Inflammatory macrophage treated with lipopolysaccharide for 4 hours (primary cell): Measurements from ENCODE around the gene CLEC16A.

ENCODE experiments used
- DNase-seq: peaks from one replicate; pipeline ENCODE4 v3.0.0-alpha.2; 2020

CLEC16A gene

DNA sequence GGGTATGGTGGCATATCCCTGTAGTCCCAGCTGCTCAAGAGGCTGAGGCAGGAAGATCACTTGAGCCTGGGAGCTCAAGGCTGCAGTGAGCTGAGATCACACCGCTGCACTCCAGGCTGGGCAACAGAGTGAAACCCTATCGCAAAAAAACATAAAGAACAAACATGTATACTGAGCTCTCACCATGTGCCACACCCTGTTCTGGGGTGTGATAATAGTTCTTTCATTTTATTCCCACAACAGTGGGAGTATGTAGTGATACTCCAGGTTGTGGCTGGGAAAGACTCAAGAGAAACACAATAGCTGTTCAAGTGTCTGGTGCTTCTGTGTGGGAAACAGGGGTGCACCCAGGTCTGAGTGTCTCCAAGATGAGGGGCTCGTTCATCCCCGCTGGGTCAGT lies 221.0 kb downstream of the CLEC16A start:
- no peak for DNase-seq

DNA sequence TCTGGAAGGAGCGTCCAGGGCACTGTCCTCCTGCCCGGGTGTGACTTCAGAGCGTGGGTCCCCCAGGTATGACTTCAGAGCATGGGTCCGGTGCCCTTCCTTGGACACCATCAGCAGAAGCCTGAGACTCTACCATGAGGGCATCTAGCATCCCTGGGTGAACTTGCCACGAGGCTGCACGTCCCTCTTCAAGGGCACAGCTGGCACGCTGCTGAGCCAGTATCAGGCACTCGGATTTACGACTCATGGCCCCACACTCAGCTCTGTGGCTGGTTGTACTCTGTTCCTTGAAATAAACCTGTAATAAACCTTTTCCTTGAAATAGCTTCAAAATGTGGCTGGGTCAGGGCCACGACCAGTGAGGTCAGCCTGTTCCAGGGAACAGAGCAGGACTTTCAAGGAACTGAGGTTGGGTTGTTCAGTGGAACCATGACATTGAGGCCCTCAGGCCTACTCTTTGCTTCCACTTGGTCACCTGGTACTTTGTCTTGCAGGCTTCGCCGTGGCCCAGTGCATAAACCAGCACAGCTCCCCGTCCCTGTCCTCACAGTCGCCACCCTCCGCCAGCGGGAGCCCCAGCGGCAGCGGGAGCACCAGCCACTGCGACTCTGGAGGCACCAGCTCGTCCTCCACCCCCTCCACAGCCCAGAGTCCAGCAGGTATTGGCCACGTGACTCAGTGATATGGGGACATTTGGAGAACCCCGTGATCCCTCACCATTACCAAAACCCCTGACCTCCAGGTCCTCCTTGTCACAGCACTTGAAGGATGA lies 221.7 kb downstream of the CLEC16A start:
- DNase-seq = no peak

DNA sequence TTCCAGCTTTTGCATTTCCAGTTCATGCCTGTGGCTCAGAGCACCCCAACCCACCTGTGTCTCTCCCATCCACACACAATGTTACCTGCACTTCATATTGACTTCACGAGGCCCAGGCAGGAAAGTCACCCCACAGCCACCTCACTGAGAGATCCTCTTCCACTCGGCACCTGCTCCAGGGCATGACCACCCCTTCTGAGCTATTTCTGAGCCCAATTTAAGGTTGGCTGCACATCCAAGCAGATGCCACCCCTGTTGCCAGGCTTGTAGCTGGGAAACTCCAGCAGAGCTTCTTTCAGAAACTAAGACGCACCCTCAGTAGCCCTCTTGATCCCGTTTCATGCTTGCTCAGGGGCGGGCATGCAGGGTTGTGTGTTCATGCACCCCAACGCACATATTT lies 223.2 kb downstream of the CLEC16A start:
- DNase-seq = no peak

DNA sequence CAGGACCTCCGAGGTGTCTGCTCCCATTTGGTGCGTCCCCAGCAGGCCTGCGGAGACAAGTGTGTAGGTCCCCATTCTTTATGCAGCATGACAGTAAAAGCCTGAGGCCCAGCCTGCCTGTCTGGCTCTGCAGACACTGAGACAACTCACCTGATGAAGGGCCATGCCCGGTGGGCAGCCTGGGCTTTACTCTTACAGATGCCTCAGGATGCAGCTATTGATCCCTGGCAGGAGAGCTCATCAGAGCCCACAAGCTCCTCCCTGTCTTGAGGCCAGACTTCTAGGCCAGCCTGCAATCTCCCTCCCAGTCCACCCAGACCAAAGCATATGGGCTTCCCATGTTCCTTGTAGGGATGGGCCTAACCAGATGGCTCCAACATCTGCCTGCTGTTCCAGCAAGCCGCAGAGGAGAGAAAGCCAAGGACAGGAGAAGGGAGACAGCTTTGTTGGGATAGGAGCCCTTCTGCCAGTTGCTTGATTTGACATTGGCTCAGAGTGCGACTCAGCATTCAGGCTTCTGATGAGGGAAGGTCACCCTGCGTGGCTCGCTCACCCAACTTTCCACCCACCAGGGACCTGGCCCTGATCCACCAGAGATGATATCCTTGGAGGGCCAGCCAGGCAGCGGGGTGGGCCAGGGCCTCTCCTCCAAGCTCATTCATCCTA lies 224.2 kb downstream of the CLEC16A start:
- DNase-seq = no peak

DNA sequence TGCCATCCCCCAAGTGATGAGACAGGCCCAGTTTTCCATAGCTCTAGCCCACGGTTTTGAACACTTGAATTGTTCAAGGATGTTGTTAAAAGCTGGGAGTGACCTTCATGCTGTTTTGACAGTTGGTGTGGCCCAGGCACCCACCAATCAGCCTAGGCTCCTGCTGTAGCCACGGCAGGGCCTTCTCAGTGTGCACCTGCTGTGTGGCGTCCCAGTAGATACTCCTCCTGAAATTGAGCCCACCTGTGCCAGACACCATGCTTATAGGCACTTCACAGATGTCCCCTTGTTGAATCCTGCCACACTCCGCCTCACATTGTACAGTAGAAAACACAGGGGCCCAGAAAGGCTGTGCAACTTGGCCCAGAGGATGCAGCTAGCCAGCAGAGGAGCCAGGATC lies 225.3 kb downstream of the CLEC16A start:
- no peak for DNase-seq

DNA sequence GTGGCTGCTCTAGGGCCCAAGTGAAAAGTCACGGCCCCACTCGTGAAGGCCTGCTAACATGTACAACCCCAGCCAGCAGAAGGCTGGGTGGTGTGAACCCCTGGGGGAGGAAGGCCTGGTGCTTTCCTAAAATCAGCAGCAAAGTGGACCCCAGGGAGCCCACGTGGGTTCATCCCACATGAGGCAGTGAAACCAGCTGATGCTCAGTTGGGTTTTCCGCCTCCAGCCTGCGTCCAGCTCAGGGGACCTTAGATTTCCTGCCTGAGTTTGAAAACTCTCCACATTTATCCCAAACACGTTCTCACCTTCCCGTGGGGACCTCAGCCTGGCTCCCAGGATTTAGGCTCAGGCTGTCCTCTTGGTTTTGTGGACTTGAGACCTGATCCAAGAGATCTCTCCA lies 225.8 kb downstream of the CLEC16A start:
- no peak for DNase-seq

DNA sequence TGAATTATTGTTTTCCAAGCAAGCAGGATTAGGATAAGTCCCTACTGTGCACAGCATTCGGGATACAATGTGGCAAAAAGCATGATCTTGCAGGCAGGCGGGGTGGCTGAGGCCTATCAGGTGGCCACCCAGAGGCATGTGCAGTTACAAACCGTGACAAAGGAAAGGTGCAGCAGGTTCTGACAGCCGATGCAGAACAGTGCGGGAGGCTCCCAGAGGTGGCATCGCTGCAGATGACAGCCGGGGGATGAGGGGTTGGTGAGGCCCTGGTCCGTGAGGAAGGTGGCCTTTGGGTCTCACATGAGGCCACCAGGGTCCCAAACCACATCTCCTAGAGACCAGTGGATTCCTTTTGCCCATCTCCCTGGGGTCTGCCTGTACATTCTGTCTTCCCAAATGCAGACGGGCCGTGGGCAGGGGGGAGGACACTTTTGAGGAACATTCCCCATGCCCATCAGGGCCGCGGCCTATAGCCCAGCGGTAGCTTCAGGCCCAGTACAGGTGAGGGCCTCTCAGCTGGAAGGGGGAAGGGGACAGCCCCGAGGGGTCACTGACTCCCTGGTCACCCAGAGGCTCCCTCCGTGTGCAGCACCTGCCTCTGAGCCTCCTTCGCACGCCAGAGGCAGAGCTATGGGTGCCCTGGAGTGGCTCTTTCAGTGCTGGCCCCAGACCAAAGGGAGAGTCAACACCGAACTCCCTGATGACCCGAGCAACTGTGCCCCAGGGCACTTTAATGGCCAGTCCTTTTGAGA lies 226.5 kb downstream of the CLEC16A start:
- no peak for DNase-seq

DNA sequence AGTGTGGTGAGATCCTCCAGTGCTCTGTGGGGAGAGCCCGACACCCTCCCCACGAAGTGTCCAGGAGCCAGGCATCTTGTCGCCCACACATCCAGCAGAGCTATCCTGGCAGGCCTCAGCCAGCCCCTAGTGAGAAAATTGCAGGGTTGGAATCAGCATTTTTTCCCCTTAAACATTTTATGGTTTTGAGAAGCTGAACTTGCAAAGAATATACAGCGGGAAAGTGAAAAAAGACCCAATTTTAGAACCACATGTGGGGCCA lies 227.0 kb downstream of the CLEC16A start:
- no peak for DNase-seq

DNA sequence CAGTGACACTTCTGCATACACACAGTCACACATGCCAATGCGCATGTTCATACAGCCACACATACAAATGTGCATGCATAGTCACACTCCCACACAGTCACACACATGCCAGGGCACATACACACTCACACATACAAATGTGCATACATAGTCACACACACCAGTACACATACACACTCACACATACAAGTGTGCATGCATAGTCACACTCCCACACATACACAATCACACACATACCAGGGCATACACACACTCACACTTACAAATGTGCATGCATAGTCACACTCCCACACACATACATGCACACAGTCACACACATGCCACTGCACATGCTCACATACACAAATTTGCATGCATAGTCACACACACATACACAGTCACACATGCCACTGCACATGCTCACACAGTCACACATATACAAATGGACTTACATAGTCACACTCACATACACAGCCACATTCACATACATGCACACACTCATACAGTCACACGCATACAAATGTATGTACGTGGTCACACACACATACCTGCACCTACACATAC lies 227.5 kb downstream of the CLEC16A start:
- DNase-seq = no peak

DNA sequence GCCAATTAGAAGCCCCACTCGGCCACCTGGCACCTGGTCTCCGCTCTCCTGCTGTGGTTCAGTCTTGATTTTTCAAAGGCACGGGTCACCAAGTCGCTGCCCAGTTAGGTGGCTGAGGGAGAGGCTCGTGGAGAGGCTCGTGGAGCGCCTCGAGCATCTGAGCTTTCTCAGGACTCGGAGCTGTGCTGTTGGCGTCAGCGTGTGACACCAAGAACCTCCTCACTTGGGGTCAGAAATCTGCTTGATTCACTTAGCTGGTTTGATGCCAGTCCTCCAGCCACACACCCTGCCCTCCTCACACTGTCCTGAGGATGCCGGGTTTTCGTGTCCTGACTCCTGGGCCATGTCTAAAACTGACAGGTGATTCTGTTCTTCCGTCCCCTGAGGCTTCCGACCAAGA lies 229.1 kb downstream of the CLEC16A start:
- no peak for DNase-seq

DNA sequence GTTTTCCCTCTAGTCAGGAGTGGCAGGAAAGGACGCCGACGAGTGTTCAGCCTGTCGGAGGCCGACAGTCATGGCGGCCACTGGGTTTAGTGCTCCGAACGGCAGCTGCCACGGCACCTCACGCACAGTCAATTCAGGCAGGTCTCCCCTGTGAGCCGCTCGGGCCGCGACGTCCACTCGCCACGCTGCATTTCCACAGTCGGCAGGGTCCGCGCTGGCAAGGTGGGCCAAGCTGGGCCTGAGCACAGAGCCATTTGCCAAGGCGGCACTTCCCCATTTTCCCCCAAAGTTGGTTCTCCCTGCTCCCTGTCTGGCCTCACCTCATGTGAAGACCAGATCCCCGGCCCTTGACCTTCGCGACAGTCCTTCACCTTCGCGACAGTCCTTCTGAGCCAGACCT lies 229.8 kb downstream of the CLEC16A start:
- DNase-seq = no peak

DNA sequence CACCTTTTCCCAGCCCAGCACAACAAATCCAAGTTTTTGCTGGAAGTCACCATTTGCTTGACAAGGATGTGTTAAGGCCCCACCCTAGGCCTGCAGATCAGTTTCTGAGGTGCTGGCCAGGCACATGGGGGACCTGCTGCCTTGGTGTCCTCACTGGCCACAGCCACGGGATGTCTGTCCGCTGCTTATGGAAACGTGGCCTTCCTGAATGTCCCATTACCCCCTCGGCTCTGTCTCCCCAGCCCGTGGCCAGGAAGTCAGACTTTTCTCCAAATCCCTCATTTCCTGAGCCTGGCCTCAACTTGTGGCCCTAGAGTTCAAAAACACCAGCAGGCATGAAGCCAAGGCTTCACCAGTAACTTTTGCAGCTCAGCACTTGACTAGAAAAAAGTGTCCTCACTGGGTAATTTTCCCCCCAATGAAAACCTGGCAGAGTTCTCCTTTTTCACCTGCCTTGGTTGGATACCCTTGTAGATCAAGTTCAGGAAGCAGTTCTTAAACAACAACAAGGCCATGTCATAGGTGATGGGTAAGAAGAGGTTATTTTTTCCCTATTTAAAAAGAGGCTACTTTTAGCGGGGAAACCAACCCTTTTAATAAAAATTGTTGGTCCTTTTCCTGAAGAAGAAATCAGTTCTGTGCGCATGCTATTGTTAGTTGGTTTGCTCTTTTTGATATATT lies 230.9 kb downstream of the CLEC16A start:
- no peak for DNase-seq

DNA sequence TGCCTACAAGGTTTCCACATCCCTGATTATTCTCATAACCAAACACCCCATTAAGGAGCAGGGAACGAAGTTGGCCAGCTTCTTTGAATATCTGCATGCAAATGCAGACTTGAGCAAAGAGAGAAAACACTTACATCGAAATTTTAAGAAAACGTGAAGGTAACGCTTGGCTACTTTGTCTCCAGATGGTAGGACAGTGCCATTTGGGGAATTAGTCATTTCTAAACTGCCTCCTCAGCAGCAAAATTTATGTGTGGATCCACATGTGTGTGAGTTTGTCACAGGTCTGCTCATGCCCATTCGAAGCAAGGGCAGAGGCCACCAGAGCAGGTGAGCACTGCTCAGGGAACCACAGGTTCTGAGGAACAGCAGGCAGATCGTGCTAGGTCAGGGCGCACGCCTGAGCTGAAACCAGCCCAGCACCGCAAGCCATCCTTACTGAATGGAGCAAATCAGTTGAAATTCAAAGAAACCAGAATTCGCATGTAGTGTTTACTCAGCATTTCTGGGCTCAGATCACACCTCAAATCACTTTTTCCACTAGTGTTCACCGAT lies 231.5 kb downstream of the CLEC16A start:
- no peak for DNase-seq

DNA sequence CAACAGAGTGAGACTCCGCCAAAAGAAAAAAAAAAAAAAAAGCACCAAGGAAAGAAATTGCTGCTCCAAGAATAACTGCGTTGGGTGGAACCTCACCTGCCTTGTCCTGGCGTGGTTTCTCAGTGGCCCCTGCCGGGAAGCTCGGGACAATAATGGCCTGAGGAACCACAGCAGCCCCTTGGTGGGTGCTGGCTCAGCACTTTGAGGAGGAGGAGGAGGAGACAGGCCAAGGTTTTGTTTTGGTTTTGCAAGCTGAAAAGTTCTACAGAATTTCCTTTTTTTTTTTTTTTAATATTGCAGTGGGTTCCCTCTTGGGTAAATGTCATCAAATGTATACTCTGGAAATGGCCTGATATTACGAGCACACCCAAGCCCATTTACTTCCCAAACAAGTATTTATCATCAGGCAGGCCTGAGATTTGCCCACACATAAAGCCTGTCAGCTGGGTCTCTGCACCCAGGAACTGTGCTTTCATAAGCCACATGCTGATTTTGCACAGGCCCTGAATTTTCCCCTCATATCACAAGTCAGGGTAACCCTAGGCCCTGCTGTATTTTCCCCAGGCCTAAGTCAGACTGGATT lies 233.3 kb downstream of the CLEC16A start:
- peak; percentile 55 for DNase-seq

DNA sequence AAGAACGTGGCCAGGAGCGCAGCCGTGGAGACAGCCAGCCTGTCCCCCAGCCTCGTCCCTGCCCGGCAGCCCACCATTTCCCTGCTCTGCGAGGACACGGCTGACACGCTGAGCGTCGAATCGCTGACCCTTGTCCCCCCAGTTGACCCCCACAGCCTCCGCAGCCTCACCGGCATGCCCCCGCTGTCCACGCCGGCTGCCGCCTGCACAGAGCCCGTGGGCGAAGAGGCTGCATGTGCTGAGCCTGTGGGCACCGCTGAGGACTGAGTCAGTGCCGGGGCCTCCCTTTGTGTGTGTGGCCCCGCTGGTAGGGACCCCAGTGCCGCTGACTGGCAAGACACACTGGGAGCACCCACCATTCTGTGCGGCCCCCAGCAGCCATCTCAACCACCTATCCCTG lies 234.1 kb downstream of the CLEC16A start:
- DNase-seq = no peak

DNA sequence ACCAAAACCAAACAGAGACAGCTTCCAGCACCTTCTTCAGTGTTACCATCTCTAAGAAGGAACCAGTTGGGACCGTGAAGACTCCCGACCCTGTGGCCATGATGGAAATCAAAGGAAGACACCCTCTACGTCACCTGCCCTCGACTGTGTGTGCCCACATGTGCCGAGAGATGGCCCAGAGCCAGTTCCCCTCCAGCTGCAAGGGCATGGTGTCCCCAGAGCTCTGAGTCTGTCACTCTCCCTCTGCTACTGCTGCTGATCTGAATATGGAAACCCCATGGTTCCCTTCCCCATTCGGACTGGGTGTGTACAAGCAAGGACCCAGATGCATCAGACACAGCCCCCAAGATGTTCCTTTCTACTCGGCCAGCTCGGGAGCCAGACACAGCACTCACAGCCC lies 235.2 kb downstream of the CLEC16A start:
- peak; percentile 61 for DNase-seq

DNA sequence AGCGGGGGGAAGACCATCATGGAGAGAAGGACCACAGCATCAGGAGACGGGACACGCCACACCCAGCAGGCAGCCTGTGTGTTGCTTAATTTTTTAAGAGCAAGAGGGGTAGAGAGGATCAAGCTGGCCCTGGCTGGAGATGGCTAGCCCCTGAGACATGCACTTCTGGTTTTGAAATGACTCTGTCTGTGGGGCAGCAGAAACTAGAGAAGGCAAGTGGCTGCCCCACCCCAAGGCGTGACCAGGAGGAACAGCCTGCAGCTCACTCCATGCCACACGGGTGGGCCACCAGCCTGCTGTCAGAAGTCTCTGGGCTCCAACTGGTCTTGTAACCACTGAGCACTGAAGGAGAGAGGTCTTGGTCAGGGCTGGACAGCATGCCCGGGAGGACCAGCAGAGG lies 236.1 kb downstream of the CLEC16A start:
- peak; percentile 86 for DNase-seq

DNA sequence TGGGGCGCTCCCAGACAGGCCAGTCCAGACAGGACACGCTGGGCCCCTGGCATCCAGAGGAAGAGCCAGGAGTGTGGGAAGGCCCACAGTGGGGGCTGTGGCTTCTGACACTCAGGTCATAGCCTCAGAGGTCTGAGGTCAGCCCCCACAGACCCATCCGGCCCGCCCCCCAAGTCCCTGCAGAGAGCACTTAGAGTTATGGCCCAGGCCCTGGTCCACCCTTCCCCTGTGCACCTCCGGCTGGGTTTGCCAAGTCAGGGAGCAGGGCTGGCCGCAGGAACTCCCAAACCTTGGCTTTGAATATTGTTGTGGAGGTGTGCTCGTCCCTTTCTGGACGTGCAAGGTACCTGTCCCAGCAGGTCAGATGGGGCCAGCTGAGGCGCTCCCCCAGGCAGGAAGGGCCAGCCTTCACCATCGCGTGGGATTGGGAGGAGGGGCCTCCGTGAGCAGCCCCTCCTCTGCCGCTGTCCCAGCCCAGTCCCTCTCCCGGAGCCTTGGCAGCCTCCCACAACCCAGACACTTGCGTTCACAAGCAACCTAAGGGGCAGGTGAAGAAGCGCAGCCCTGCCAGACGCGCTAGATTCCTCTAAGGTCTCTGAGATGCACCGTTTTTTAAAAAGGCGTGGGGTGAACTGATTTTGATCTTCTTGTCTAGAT lies 237.0 kb downstream of the CLEC16A start:
- no peak for DNase-seq

DNA sequence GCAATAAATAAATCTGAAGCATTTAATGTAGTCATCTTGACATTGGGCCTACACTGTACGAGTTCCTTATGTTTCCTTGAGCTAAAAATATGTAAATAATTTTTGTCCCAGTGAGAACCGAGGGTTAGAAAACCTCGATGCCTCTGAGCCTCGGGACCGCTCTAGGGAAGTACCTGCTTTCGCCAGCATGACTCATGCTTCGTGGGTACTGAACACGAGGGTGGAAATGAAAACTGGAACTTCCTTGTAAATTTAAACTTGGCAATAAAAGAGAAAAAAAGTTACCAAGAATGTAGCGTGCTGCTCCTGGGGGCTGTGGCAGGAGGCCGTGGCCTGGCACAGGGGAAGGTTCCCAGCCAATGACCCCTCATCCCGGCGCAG lies 237.5 kb downstream of the CLEC16A start:
- peak; percentile 98 for DNase-seq

DNA sequence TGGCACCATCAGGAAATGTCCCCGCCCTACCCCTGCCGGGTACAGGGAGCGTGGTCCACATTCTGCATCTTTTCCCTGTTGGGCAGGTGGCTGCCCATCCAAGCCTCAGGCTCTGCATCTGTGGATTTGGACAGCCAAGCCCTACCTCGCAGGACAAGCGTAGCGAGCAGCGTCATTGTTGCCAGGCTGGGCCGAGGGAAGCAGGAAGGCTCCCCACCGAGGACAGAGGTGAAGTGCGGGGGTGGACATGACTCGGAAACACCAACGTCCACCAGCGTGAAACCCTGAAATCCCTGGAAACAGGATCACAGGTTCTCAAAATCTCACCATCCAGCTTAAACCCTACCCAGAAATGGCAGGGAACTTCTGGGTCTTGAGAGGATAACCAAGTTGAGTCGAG lies 238.0 kb downstream of the CLEC16A start:
- no peak for DNase-seq

DNA sequence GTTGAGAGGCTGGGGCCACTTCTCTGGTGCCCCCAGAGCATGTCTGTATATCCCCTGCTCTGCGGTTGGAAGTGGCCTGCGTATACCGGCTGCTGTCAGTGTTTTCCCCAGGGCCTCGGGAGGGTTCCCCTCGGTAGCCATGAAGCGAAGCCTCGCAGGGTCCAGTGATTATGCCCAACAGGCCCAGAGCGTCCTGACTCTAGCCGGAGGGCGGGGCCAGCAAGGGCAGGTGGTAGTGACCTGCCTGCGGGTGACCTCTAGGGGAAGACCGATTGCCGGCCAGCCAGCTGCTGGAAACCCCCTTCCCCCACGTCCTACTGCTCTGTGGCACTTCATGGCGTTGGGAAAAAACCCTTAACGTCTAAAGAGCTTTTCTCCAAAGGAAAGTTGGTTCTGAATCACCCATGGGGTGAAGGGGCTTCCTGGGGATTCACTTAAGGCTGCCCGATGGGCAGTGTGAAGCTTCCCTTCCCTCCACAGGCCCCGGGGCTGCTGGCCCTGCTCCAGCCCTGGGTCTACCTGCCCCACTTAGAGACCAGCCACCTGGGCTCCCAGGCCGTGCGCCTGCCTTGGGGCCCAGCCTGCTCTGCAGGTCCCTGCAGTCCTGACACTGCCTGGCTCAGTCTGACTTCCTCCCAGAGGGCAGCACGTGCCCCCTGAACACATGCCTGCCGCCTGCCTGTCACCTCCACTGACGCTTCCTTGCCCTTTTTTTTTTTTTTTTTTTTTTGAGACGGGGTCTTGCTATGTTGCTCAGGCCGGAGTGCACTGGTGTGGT lies 238.9 kb downstream of the CLEC16A start:
- peak; percentile 59 for DNase-seq
